Ectodermal cell (in vitro differentiated cells): ENCODE measurements around the gene MTA1.

Experiments
- H3K27ac ChIP-seq: 2 replicates; pipeline ENCODE4 v1.7.0; 2013; ENCODE audit warnings: mild to moderate bottlenecking, low read depth, low read length; ENCODE audit not compliant: insufficient read depth, poor library complexity, severe bottlenecking
- H3K27me3 ChIP-seq: 2 replicates; pipeline ENCODE4 v1.7.0; 2013; ENCODE audit warnings: mild to moderate bottlenecking, low read length; ENCODE audit not compliant: insufficient read depth, control insufficient read depth, poor library complexity, severe bottlenecking
- H3K36me3 ChIP-seq: one replicate; pipeline ENCODE4 v1.7.0; 2013; ENCODE audit warnings: low read length; ENCODE audit not compliant: control insufficient read depth, insufficient read depth
- H3K4me1 ChIP-seq: one replicate; pipeline ENCODE4 v1.7.0; 2013; ENCODE audit warnings: low read length; ENCODE audit not compliant: control insufficient read depth, insufficient read depth
- H3K4me3 ChIP-seq: 2 replicates; pipeline ENCODE4 v1.7.0; 2013; ENCODE audit warnings: low read depth, low read length, control low read depth; ENCODE audit not compliant: insufficient read depth
- H3K9me3 ChIP-seq: 2 replicates; pipeline ENCODE4 v1.7.0; 2013; ENCODE audit warnings: mild to moderate bottlenecking, low read length, moderate library complexity; ENCODE audit not compliant: control insufficient read depth
- WGBS, 2 experiments: methylation state at CpG; one replicate each; pipeline ENCODE4 v1.1.7; 2013; ENCODE audit warnings: missing lambda C conversion rate in 2 of 2; 5-methylcytosine and 5-hydroxymethylcytosine counted together

The MTA1 gene

DNA sequence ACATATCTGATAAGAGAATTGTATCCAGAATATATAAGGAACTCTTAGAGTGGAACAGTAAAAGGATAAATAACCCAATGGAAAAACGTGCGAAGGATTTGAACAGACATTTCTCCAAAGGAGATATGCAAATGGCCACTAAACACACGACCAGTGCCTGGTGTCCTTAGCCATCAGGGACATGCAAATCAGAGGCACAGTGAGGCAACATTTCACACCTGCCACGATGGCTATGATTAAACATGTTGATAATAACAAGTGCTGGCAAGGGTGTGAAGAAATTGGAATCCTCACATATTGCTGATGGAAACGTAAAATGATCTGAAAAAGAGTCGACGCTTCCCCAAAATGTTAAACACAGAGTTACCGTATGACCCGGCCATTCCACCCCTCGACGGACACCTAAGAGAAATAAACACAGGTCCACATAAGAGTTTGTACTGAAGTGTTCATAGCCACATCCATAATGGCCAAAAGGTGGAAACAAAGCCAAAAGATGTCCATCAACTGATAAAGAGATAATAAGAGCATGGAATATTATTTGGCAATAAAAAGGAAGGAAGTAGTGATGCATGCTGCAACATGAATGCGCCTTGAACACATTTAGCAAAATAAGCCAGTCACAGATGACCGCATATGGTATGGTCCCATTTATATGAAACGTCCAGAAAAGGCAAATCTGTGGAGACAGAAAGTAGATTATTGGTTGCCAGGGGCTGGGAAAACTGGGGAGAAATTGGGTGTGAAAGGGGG lies 100.5 kb downstream of the MTA1 start:
- H3K27me3 ChIP-seq, result peaks cover 39% of the 10 kb centered on the region
- H3K36me3 ChIP-seq, result no peaks in the 10 kb centered on the region
- 74 to 75% methylated on average over 14 of the region's 14 CpGs for WGBS, 2 experiments
- no peak overlapping the region for H3K4me3 ChIP-seq
- no peaks in the 10 kb centered on the region for H3K4me1 ChIP-seq
- H3K27ac ChIP-seq, result no peak overlapping the region
- H3K9me3 ChIP-seq, result no peaks in the 10 kb centered on the region
